Epidermal melanocyte (primary cell): Measurements from ENCODE around the gene COBLL1.
"Not testable (repeated sequence)": the region's sequence is repeated elsewhere in the genome, so short reads cannot be mapped to it uniquely, and the experiment has no call there.

Source experiments
- DNase-seq: peaks from one replicate; pipeline ENCODE4 v3.0.0; 2011; ENCODE audit warnings: low spot score; ENCODE audit not compliant: insufficient read length

The COBLL1 gene

GRCh38 chr2:164717000-164717803 is 124.4 kb downstream of the COBLL1 start:
- no peak for DNase-seq

GRCh38 chr2:164714471-164714870 is 127.2 kb downstream of the COBLL1 start:
- DNase-seq: no peak

- no peak for DNase-seq
Observed at GRCh38 chr2:164711766-164712138, 129.9 kb downstream of the COBLL1 start.

- no peak for DNase-seq
Observed at GRCh38 chr2:164710837-164711765, 130.5 kb downstream of the COBLL1 start.

GRCh38 chr2:164710252-164710836 is 131.3 kb downstream of the COBLL1 start:
- DNase-seq: not testable (repeated sequence)

- no peak for DNase-seq
Observed at GRCh38 chr2:164706522-164706921, 135.1 kb downstream of the COBLL1 start.

- no peak for DNase-seq
Observed at GRCh38 chr2:164705412-164706167, 136.0 kb downstream of the COBLL1 start.

GRCh38 chr2:164703915-164704706 is 137.5 kb downstream of the COBLL1 start:
- DNase-seq: no peak

- no peak for DNase-seq
Observed at GRCh38 chr2:164701565-164701964, 140.1 kb downstream of the COBLL1 start.

GRCh38 chr2:164700390-164700789 is 141.2 kb downstream of the COBLL1 start:
- DNase-seq: no peak

GRCh38 chr2:164697688-164698461 is 143.7 kb downstream of the COBLL1 start:
- DNase-seq: no peak

GRCh38 chr2:164696634-164697033 is 145.0 kb downstream of the COBLL1 start:
- DNase-seq: no peak

- DNase-seq: no peak
Observed at GRCh38 chr2:164694275-164694695, 147.3 kb downstream of the COBLL1 start.

- no peak for DNase-seq
Observed at GRCh38 chr2:164693834-164694233, 147.8 kb downstream of the COBLL1 start.

GRCh38 chr2:164693390-164693789 is 148.2 kb downstream of the COBLL1 start:
- no peak for DNase-seq

- DNase-seq: no peak
Observed at GRCh38 chr2:164692958-164693357, 148.7 kb downstream of the COBLL1 start.

- no peak for DNase-seq
Observed at GRCh38 chr2:164692114-164692513, 149.5 kb downstream of the COBLL1 start.

GRCh38 chr2:164691346-164691887 is 150.2 kb downstream of the COBLL1 start:
- DNase-seq: no peak

- DNase-seq: no peak
Observed at GRCh38 chr2:164690361-164690760, 151.3 kb downstream of the COBLL1 start.
